ENCODE data around the gene CASP2. TPM values are rescaled to one million over a fixed set of nuclear protein-coding genes. Genes with fewer than 3 reads are reported as not detected.

CASP2 gene
- total RNA-seq, 3 donors from 2014 or later, result 11.7 to 24.9 (median 22.8) TPM

GRCh38 chr7:143355450-143356385 is 67.6 kb downstream of the CASP2 start:
- H3K36me3 ChIP-seq, result no peaks in the 10 kb centered on the region
- DNase-seq (ENCODE audit: low spot score in 2 of 2), result no peak
- no peaks in the 10 kb centered on the region for H3K9me3 ChIP-seq
- intact Hi-C loops (cut with DNase I; ENCODE audit: low total_unique reads), result no loop called here
- H3K4me3 ChIP-seq, result no peak overlapping the region
- no peak for TF ChIP-seq POLR2A (IDR thresholded peaks at IDR 0.05)
- no peak for TF ChIP-seq POLR2AphosphoS5 (IDR thresholded peaks at IDR 0.05)
- no peak for TF ChIP-seq CTCF (IDR thresholded peaks at IDR 0.05)
- no peaks in the 10 kb centered on the region for H3K4me1 ChIP-seq
- no peaks in the 10 kb centered on the region for H3K27me3 ChIP-seq
- H3K27ac ChIP-seq, result no peak overlapping the region

- Histone ChIP-seq H3K36me3 (no peaks in the 10 kb centered on the region), H3K27ac (no peak overlapping the region), H3K27me3 (no peaks in the 10 kb centered on the region), H3K4me3 (no peak overlapping the region), H3K9me3 (no peaks in the 10 kb centered on the region), H3K4me1 (no peaks in the 10 kb centered on the region)
- intact Hi-C loops (cut with DNase I; ENCODE audit: low total_unique reads), result no loop called here
- DNase-seq (ENCODE audit: low spot score in 2 of 2), result no peak
- TF ChIP-seq POLR2A (IDR thresholded peaks at IDR 0.05) (no peak), CTCF (IDR thresholded peaks at IDR 0.05) (no peak)
Measured at GRCh38 chr7:143356414-143357050, 68.4 kb downstream of the CASP2 start.

Other genes with a start within 250 kb of the CASP2 start
- not detected for gene OR6V1, start 236.0 kb upstream of the CASP2 start, total RNA-seq
- 1,000 to 10,000 TPM in 1 of 3 donors, 100 to 1,000 TPM in 1, 1 to 10 TPM in 1; 1.6 to 1,201 (median 140) TPM for gene PIP, start 156.3 kb upstream of the CASP2 start, total RNA-seq
- not detected for gene TAS2R39, start 104.9 kb upstream of the CASP2 start, total RNA-seq
- gene TAS2R40, start 66.3 kb upstream of the CASP2 start, total RNA-seq, result not detected
- 100 to 1,000 TPM; 196 to 242 (median 199) TPM for gene GSTK1, start 24.9 kb upstream of the CASP2 start, total RNA-seq
- 10 to 100 TPM in 2 of 3 donors, 1 to 10 TPM in 1; 1.4 to 27.4 (median 14.4) TPM for gene TMEM139, start 3.4 kb upstream of the CASP2 start, total RNA-seq
- gene CLCN1, start 27.8 kb downstream of the CASP2 start, total RNA-seq, result under 1 TPM in 1 of 3 donors, not detected in 2; 0.29 TPM
- gene FAM131B, start 74.4 kb downstream of the CASP2 start, total RNA-seq, result 1 to 10 TPM in 1 of 3 donors, under 1 TPM in 2; 0.48 to 2.3 (median 0.73) TPM
- 10 to 100 TPM; 60.2 to 61.0 (median 60.4) TPM for gene ZYX, start 93.0 kb downstream of the CASP2 start, total RNA-seq
- gene EPHA1, start 120.5 kb downstream of the CASP2 start, total RNA-seq, result 10 to 100 TPM in 2 of 3 donors, not detected in 1; 11.8 to 15.4 TPM
- 1 to 10 TPM in 1 of 3 donors, not detected in 2; 1.6 TPM for gene TAS2R60, start 155.1 kb downstream of the CASP2 start, total RNA-seq
- gene TAS2R41, start 189.5 kb downstream of the CASP2 start, total RNA-seq, result 1 to 10 TPM in 1 of 3 donors, under 1 TPM in 1, not detected in 1; 0.66 to 1.3 TPM

All from breast epithelium (tissue), 4 donors.